ENCODE data around the gene CAMK1G. TPM values are rescaled to one million over a fixed set of nuclear protein-coding genes. Genes with fewer than 3 reads are reported as not detected.

CAMK1G gene
- polyA plus RNA-seq, 1 experiment: 2.1 TPM

DNA sequence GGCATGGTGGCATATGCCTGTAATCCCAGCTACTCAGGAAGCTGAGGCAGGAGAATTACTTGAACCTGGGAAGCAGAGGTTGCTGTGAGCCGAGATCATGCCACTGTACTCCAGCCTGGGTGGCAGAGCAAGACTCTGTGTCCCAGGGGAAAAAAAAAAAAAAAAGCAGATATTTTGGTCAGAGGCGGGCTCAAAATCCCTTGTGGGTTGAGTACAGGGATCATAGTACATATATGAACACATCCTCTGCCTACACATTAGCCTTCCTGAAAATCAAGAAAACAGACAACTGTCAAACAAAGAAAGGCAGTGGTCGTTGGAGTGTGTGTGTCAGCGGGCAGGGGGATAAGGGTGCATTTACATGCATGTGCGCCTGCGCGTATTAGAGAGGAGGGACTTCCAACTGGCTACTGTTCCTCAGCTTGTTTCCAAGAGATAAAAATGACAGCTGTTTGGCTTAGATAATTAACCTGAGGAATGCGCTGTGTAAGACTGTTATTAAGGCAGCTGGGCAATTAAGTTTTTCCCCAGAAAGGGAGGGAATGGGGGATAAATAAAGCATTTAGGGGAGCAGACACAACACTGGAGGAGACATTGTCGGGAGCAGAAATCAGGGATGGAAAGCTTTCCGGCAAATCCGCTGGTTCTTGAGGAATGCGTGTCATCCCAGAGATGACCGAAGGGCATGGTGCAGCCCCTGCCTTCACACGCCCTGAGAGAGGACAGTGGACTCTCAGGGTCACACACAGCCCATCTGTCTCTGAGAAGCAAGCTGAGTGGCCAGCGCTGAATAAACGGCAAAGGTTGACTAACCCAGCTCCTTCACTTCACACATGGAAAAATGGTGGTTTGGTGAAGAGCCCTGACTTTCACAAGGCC, 62.3 kb downstream of the CAMK1G start:
- ChIA-PET CTCF (interaction anchor here (0.7 to 2.0 kb wide), 7 partner anchors 19 to 103 kb away, joined by 3 to 8 read pairs (median 4); no protein-coding TSS in a partner anchor), POLR2A (no interaction called here)
- DNase-seq (ENCODE audit: low read depth, low spot score): no peak
- Histone ChIP-seq H3K9me3 (ENCODE audit: control insufficient read depth, insufficient read depth, low read length) (no peaks in the 10 kb centered on the region), H3K4me3 (ENCODE audit: low read depth, low read length) (no peak overlapping the region), H3K27me3 (ENCODE audit: control insufficient read depth, insufficient read depth, low read length) (no peaks in the 10 kb centered on the region), H3K27ac (ENCODE audit: low read depth, low read length) (no peak overlapping the region)
- TF ChIP-seq, protein P1, sequence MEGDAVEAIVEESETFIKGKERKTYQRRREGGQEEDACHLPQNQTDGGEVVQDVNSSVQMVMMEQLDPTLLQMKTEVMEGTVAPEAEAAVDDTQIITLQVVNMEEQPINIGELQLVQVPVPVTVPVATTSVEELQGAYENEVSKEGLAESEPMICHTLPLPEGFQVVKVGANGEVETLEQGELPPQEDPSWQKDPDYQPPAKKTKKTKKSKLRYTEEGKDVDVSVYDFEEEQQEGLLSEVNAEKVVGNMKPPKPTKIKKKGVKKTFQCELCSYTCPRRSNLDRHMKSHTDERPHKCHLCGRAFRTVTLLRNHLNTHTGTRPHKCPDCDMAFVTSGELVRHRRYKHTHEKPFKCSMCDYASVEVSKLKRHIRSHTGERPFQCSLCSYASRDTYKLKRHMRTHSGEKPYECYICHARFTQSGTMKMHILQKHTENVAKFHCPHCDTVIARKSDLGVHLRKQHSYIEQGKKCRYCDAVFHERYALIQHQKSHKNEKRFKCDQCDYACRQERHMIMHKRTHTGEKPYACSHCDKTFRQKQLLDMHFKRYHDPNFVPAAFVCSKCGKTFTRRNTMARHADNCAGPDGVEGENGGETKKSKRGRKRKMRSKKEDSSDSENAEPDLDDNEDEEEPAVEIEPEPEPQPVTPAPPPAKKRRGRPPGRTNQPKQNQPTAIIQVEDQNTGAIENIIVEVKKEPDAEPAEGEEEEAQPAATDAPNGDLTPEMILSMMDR (IDR thresholded peaks at IDR 0.05; ENCODE audit: low read depth, low read length): no peak

GRCh38 chr1:209646558-209646957, 63.0 kb downstream of the CAMK1G start:
- no peak for DNase-seq (ENCODE audit: low read depth, low spot score)
- POLR2A ChIA-PET: no interaction called here
- no peaks in the 10 kb centered on the region for H3K27me3 ChIP-seq (ENCODE audit: control insufficient read depth, insufficient read depth, low read length)
- H3K9me3 ChIP-seq (ENCODE audit: control insufficient read depth, insufficient read depth, low read length): no peaks in the 10 kb centered on the region
- no peak overlapping the region for H3K4me3 ChIP-seq (ENCODE audit: low read depth, low read length)
- peak overlapping the region; percentile 11 for H3K27ac ChIP-seq (ENCODE audit: low read depth, low read length)
- CTCF ChIA-PET: interaction anchor here (0.5 to 2.0 kb wide), 9 partner anchors 19 to 160 kb away, joined by 3 to 8 read pairs (median 3); no protein-coding TSS in a partner anchor
- TF ChIP-seq, protein P1 (IDR thresholded peaks at IDR 0.05; ENCODE audit: low read depth, low read length): peak; percentile 59

- Histone ChIP-seq H3K9me3 (ENCODE audit: control insufficient read depth, insufficient read depth, low read length) (no peaks in the 10 kb centered on the region), H3K27ac (ENCODE audit: low read depth, low read length) (no peak overlapping the region), H3K27me3 (ENCODE audit: control insufficient read depth, insufficient read depth, low read length) (no peaks in the 10 kb centered on the region), H3K4me3 (ENCODE audit: low read depth, low read length) (no peak overlapping the region)
- no peak for DNase-seq (ENCODE audit: low read depth, low spot score)
- ChIA-PET POLR2A (no interaction called here), CTCF (interaction anchor here (0.7 to 2.0 kb wide), 2 partner anchors 41 to 82 kb away, joined by 3 to 8 read pairs; no protein-coding TSS in a partner anchor)
- TF ChIP-seq, protein P1 (IDR thresholded peaks at IDR 0.05; ENCODE audit: low read depth, low read length): no peak
Observed at GRCh38 chr1:209647156-209647555, 63.6 kb downstream of the CAMK1G start.

- H3K9me3 ChIP-seq (ENCODE audit: control insufficient read depth, insufficient read depth, low read length): no peaks in the 10 kb centered on the region
- no peaks in the 10 kb centered on the region for H3K27me3 ChIP-seq (ENCODE audit: control insufficient read depth, insufficient read depth, low read length)
- no peak overlapping the region for H3K4me3 ChIP-seq (ENCODE audit: low read depth, low read length)
- POLR2A ChIA-PET: interaction anchor here (1.1 kb wide), 1 partner anchor 9 kb away, joined by 3 read pairs; no protein-coding TSS in a partner anchor
- CTCF ChIA-PET: interaction anchor here (1.9 to 3.1 kb wide), 2 partner anchors 20 to 42 kb away, joined by 5 to 15 read pairs; no protein-coding TSS in a partner anchor
- TF ChIP-seq, protein P1 (IDR thresholded peaks at IDR 0.05; ENCODE audit: low read depth, low read length): no peak
- DNase-seq (ENCODE audit: low read depth, low spot score): no peak
- peak overlapping the region; percentile 24 for H3K27ac ChIP-seq (ENCODE audit: low read depth, low read length)
Observed at GRCh38 chr1:209648346-209648745, 64.8 kb downstream of the CAMK1G start.

Measured in AG04450 (cell line).